Astrocyte (in vitro differentiated cells and primary cell): ENCODE data around the gene HOXB2. TPM values are rescaled to one million over a fixed set of nuclear protein-coding genes. Genes with fewer than 3 reads are reported as not detected.

Source experiments
- DNase-seq: peaks from one replicate; pipeline ENCODE4 v3.0.0-alpha.2; 2010; ENCODE audit warnings: low read depth
- FAIRE-seq: peaks from 2 replicates; lab custom pipeline; 2011; peaks lifted over from hg19 to GRCh38; lab: Jason Lieb, UNC
- H2AFZ ChIP-seq: 2 replicates; pipeline ENCODE4 v1.6.0; 2012; ENCODE audit warnings: low read depth, low read length, inconsistent platforms
- H3K27ac ChIP-seq: 2 replicates; pipeline ENCODE4 v1.5.1; 2011; ENCODE audit warnings: low read depth, low read length, inconsistent platforms
- H3K27me3 ChIP-seq: 2 replicates; pipeline ENCODE4 v1.6.0; 2011; ENCODE audit warnings: low read length, inconsistent platforms; ENCODE audit not compliant: insufficient read depth
- H3K36me3 ChIP-seq: 2 replicates; pipeline ENCODE4 v1.5.1; 2011; ENCODE audit warnings: low read length, inconsistent platforms; ENCODE audit not compliant: insufficient read depth
- H3K4me1 ChIP-seq: 2 replicates; pipeline ENCODE4 v1.5.1; 2011; ENCODE audit warnings: low read length, inconsistent platforms; ENCODE audit not compliant: insufficient read depth
- H3K4me2 ChIP-seq: 2 replicates; pipeline ENCODE4 v1.6.0; 2012; ENCODE audit warnings: low read length, inconsistent platforms
- H3K4me3 ChIP-seq: 2 replicates; pipeline ENCODE4 v1.5.1; 2011; ENCODE audit warnings: low read depth, mild to moderate bottlenecking, low read length, inconsistent platforms; ENCODE audit not compliant: insufficient read depth
- H3K79me2 ChIP-seq: 2 replicates; pipeline ENCODE4 v1.6.0; 2012; ENCODE audit warnings: mild to moderate bottlenecking, low read length, inconsistent platforms; ENCODE audit not compliant: insufficient read depth
- H3K9ac ChIP-seq: 2 replicates; pipeline ENCODE4 v1.6.0; 2012; ENCODE audit warnings: mild to moderate bottlenecking, low read length, inconsistent platforms
- H3K9me3 ChIP-seq: 2 replicates; pipeline ENCODE4 v1.5.1; 2012; ENCODE audit warnings: low read depth, mild to moderate bottlenecking, low read length, inconsistent platforms; ENCODE audit not compliant: insufficient read depth
- H4K20me1 ChIP-seq: 2 replicates; pipeline ENCODE4 v1.6.0; 2012; ENCODE audit warnings: low read length, inconsistent platforms; ENCODE audit not compliant: insufficient read depth
- H3K27ac Mint-ChIP-seq: one replicate; pipeline ENCODE4 v1.8.0; 2021; ENCODE audit warnings: mild to moderate bottlenecking, mixed read lengths; ENCODE audit not compliant: unreplicated experiment
- H3K27me3 Mint-ChIP-seq: one replicate; pipeline ENCODE4 v1.8.0; 2021; ENCODE audit warnings: low read depth, mixed read lengths; ENCODE audit not compliant: unreplicated experiment
- H3K36me3 Mint-ChIP-seq: one replicate; pipeline ENCODE4 v1.8.0; 2021; ENCODE audit warnings: low read depth, mixed read lengths; ENCODE audit not compliant: unreplicated experiment
- H3K4me1 Mint-ChIP-seq: one replicate; pipeline ENCODE4 v1.8.0; 2021; ENCODE audit warnings: low read depth, mixed read lengths; ENCODE audit not compliant: unreplicated experiment
- H3K4me3 Mint-ChIP-seq: one replicate; pipeline ENCODE4 v1.8.0; 2021; ENCODE audit warnings: mild to moderate bottlenecking, moderate library complexity, mixed read lengths; ENCODE audit not compliant: unreplicated experiment
- H3K9me3 Mint-ChIP-seq: one replicate; pipeline ENCODE4 v1.8.0; 2021; ENCODE audit warnings: mild to moderate bottlenecking, mixed read lengths; ENCODE audit not compliant: unreplicated experiment
- CTCF ChIP-seq: IDR thresholded peaks from 2 replicates; pipeline ENCODE4 v1.5.1; 2011; ENCODE audit warnings: low read depth, mild to moderate bottlenecking, inconsistent platforms, low read length, moderate library complexity; ENCODE audit not compliant: insufficient read depth
- EZH2 ChIP-seq: IDR thresholded peaks from 2 replicates; pipeline ENCODE4 v1.6.1; 2012; ENCODE audit warnings: mild to moderate bottlenecking, low read length, inconsistent platforms; ENCODE audit not compliant: insufficient read depth
- total RNA-seq: library from RNA; stranded (reverse); gene quantifications from 2 replicates; pipeline ENCODE4 v1.2.1, GENCODE V29; 2021

The HOXB2 gene
- total RNA-seq, 1 donor from 2014 or later, result 0.41 TPM

GRCh38 chr17:48503747-48504146 lies 41.2 kb downstream of the HOXB2 start:
- no peak overlapping the region for H3K4me2 ChIP-seq
- Mint-ChIP-seq H3K4me3 (no peak overlapping the region), H3K4me1 (peaks cover 21% of the 10 kb centered on the region), H3K27ac (no peak overlapping the region), H3K9me3 (no peaks in the 10 kb centered on the region), H3K27me3 (peaks cover 43% of the 10 kb centered on the region), H3K36me3 (no peaks in the 10 kb centered on the region)
- H3K9me3 ChIP-seq, result no peaks in the 10 kb centered on the region
- H3K4me3 ChIP-seq, result no peak overlapping the region
- H3K79me2 ChIP-seq, result no peaks in the 10 kb centered on the region
- no peak overlapping the region for H2AFZ ChIP-seq
- H3K4me1 ChIP-seq, result peaks cover 23% of the 10 kb centered on the region
- no peaks in the 10 kb centered on the region for H3K36me3 ChIP-seq
- no peaks in the 10 kb centered on the region for H4K20me1 ChIP-seq
- no peaks in the 10 kb centered on the region for H3K27me3 ChIP-seq
- H3K9ac ChIP-seq, result no peak overlapping the region
- TF ChIP-seq EZH2 (no peak), CTCF (no peak)
- FAIRE-seq (no peak), DNase-seq (no peak)
- no peak overlapping the region for H3K27ac ChIP-seq

GRCh38 chr17:48502901-48503300 lies 42.0 kb downstream of the HOXB2 start:
- no peak overlapping the region for H3K4me3 ChIP-seq
- TF ChIP-seq EZH2 (no peak), CTCF (no peak)

GRCh38 chr17:48502312-48502711 lies 42.6 kb downstream of the HOXB2 start:
- Mint-ChIP-seq H3K27ac (no peak overlapping the region), H3K36me3 (no peaks in the 10 kb centered on the region), H3K27me3 (peaks cover 50% of the 10 kb centered on the region), H3K4me1 (peaks cover 24% of the 10 kb centered on the region), H3K4me3 (no peak overlapping the region), H3K9me3 (peaks cover 3% of the 10 kb centered on the region)
- TF ChIP-seq EZH2 (no peak), CTCF (no peak)
- Histone ChIP-seq H3K4me1 (peaks cover 23% of the 10 kb centered on the region), H4K20me1 (no peaks in the 10 kb centered on the region), H3K79me2 (no peaks in the 10 kb centered on the region), H3K27ac (no peak overlapping the region), H3K27me3 (no peaks in the 10 kb centered on the region), H2AFZ (no peak overlapping the region), H3K9me3 (no peaks in the 10 kb centered on the region), H3K36me3 (no peaks in the 10 kb centered on the region), H3K4me3 (no peak overlapping the region), H3K4me2 (no peak overlapping the region), H3K9ac (no peak overlapping the region)
- FAIRE-seq (no peak), DNase-seq (no peak)

More at GRCh38 chr17:48502901-48503300, 42.0 kb downstream of the HOXB2 start:
- H3K4me1 ChIP-seq, result peaks cover 23% of the 10 kb centered on the region
- H3K36me3 ChIP-seq, result no peaks in the 10 kb centered on the region
- H3K27me3 ChIP-seq, result no peaks in the 10 kb centered on the region
- FAIRE-seq (no peak), DNase-seq (no peak)
- Mint-ChIP-seq H3K4me1 (peaks cover 23% of the 10 kb centered on the region), H3K27me3 (peaks cover 47% of the 10 kb centered on the region), H3K27ac (no peak overlapping the region), H3K4me3 (no peak overlapping the region), H3K36me3 (no peaks in the 10 kb centered on the region), H3K9me3 (peaks cover 3% of the 10 kb centered on the region)
- H4K20me1 ChIP-seq, result no peaks in the 10 kb centered on the region
- no peak overlapping the region for H3K27ac ChIP-seq
- H3K9me3 ChIP-seq, result no peaks in the 10 kb centered on the region
- H3K4me2 ChIP-seq, result no peak overlapping the region
- H3K79me2 ChIP-seq, result no peaks in the 10 kb centered on the region
- H3K9ac ChIP-seq, result no peak overlapping the region
- no peak overlapping the region for H2AFZ ChIP-seq
